H1 (cell line): ENCODE results near the gene LCN2. TPM values are rescaled to one million over a fixed set of nuclear protein-coding genes. Genes with fewer than 3 reads are reported as not detected.

Experiments
- CTCF ChIA-PET: fragments of 300-600 bp; sonication (Branson Sonifier 250); formaldehyde crosslinking; loops from one replicate; lab custom pipeline; 2021; ENCODE audit not compliant: partially characterized antibody; lab: Charles Lee
- POLR2A ChIA-PET: fragments of 300-600 bp; sonication (Branson Sonifier 250); formaldehyde crosslinking; loops from one replicate; lab custom pipeline; 2021; ENCODE audit warnings: inconsistent platforms; ENCODE audit not compliant: partially characterized antibody; lab: Charles Lee
- DNase-seq, 2 experiments: peaks; one replicate each; pipeline versions ENCODE4 v3.0.0 to v3.0.0-alpha.2; 2010 to 2022; ENCODE audit warnings: low spot score in 2 of 2, low read depth in 1 of 2, mixed read lengths in 1 of 2
- FAIRE-seq: peaks from 2 replicates; lab custom pipeline; 2011; peaks lifted over from hg19 to GRCh38; lab: Jason Lieb, UNC
- H2AFZ ChIP-seq: 2 replicates; pipeline ENCODE4 v1.8.1; 2012; ENCODE audit warnings: low read length, inconsistent platforms
- H2AK5ac ChIP-seq: 2 replicates; pipeline ENCODE4 v1.6.1; 2013; ENCODE audit warnings: low read depth, low read length
- H2BK120ac ChIP-seq: replicated peaks from 2 replicates; pipeline ENCODE3; 2013; ENCODE audit warnings: low read depth, low read length, inconsistent platforms
- H2BK12ac ChIP-seq: 2 replicates; pipeline ENCODE4 v1.6.1; 2013; ENCODE audit warnings: low read depth, low read length
- H2BK15ac ChIP-seq: 2 replicates; pipeline ENCODE4 v1.6.1; 2013; ENCODE audit warnings: low read length
- H2BK20ac ChIP-seq: 2 replicates; pipeline ENCODE4 v1.6.1; 2013; ENCODE audit warnings: low read length
- H2BK5ac ChIP-seq: 2 replicates; pipeline ENCODE4 v1.6.1; 2013; ENCODE audit warnings: low read depth, low read length
- H3K14ac ChIP-seq: 2 replicates; pipeline ENCODE4 v1.6.1; 2013; ENCODE audit warnings: inconsistent platforms; ENCODE audit not compliant: insufficient read length
- H3K18ac ChIP-seq: 2 replicates; pipeline ENCODE4 v1.6.1; 2013; ENCODE audit warnings: low read length; ENCODE audit errors: extremely low read depth
- H3K23ac ChIP-seq: 2 replicates; pipeline ENCODE4 v1.6.1; 2013; ENCODE audit warnings: inconsistent platforms; ENCODE audit not compliant: insufficient read length
- H3K23me2 ChIP-seq: 2 replicates; pipeline ENCODE4 v1.6.1; 2013; ENCODE audit warnings: low read depth, low read length
- H3K27ac ChIP-seq: 2 replicates; pipeline ENCODE4 v1.6.1; 2011; ENCODE audit warnings: low read depth, low read length, inconsistent platforms
- H3K27me3 ChIP-seq, 4 experiments: replicated peaks in 1 of 4; 1 replicate in 1 of 4; 2 replicates in 3 of 4; pipeline versions ENCODE4 v1.6.1 to v1.8.1; 2011 to 2013; ENCODE audit warnings: low read length in 3 of 4, mild to moderate bottlenecking in 3 of 4, inconsistent platforms in 2 of 4, mixed read lengths in 2 of 4, moderate library complexity in 1 of 4; ENCODE audit not compliant: control insufficient read depth in 3 of 4, insufficient read depth in 3 of 4; ENCODE audit errors: extremely low read depth in 1 of 4
- H3K36me3 ChIP-seq, 4 experiments: 2 replicates each; pipeline versions ENCODE4 v1.6.1 to v1.8.1; 2011 to 2013; ENCODE audit warnings: mild to moderate bottlenecking in 4 of 4, low read length in 3 of 4, moderate library complexity in 2 of 4, control low read depth in 1 of 4, inconsistent platforms in 1 of 4; ENCODE audit not compliant: insufficient read depth in 4 of 4, control insufficient read depth in 2 of 4
- H3K4ac ChIP-seq: replicated peaks from 2 replicates; pipeline ENCODE3; 2013; ENCODE audit warnings: low read length, low read depth, mixed read lengths, inconsistent platforms; ENCODE audit not compliant: insufficient read length
- H3K4me1 ChIP-seq, 4 experiments: replicated peaks in 1 of 4; 1 replicate in 1 of 4; 2 replicates in 3 of 4; pipeline versions ENCODE4 v1.6.1 to v1.8.1; 2011 to 2013; ENCODE audit warnings: low read length in 3 of 4, inconsistent platforms in 2 of 4, mixed read lengths in 1 of 4; ENCODE audit not compliant: insufficient read depth in 4 of 4, control insufficient read depth in 3 of 4
- H3K4me2 ChIP-seq, 2 experiments: 2 replicates each; pipeline versions ENCODE4 v1.6.1 to v1.8.1; 2011 to 2013; ENCODE audit warnings: low read depth in 2 of 2, low read length in 2 of 2, control low read depth in 1 of 2, inconsistent platforms in 1 of 2, mild to moderate bottlenecking in 1 of 2; ENCODE audit not compliant: insufficient read depth in 1 of 2
- H3K4me3 ChIP-seq, 4 experiments: fragments of 200-600, 300-600 bp in 1 of 4; sonication (generic), shearing (Covaris generic), sonication (Bioruptor Twin) in 1 of 4; 2 replicates each; pipeline versions ENCODE4 v1.5.1 to v1.8.1; 2011 to 2016; ENCODE audit warnings: low read length in 4 of 4, low read depth in 3 of 4, control low read depth in 2 of 4, inconsistent platforms in 2 of 4, mild to moderate bottlenecking in 2 of 4, mixed read lengths in 1 of 4, moderate library complexity in 1 of 4; ENCODE audit not compliant: insufficient read depth in 2 of 4; ENCODE audit errors: extremely low read depth in 1 of 4
- H3K56ac ChIP-seq: replicated peaks from 2 replicates; pipeline ENCODE3; 2013; ENCODE audit warnings: low read depth, mild to moderate bottlenecking, mixed read lengths, low read length, inconsistent platforms; ENCODE audit not compliant: insufficient read length
- H3K79me1 ChIP-seq: 2 replicates; pipeline ENCODE4 v1.6.1; 2013; ENCODE audit warnings: low read depth, low read length, control low read depth
- H3K79me2 ChIP-seq, 2 experiments: 2 replicates each; pipeline versions ENCODE4 v1.6.1 to v1.8.1; 2012 to 2013; ENCODE audit warnings: low read length in 2 of 2, mild to moderate bottlenecking in 2 of 2, inconsistent platforms in 1 of 2; ENCODE audit not compliant: insufficient read depth in 2 of 2, control insufficient read depth in 1 of 2
- H3K9ac ChIP-seq, 4 experiments: replicated peaks in 1 of 4; 1 replicate in 1 of 4; 2 replicates in 3 of 4; pipeline versions ENCODE4 v1.6.1 to v1.8.1; 2011 to 2013; ENCODE audit warnings: low read depth in 3 of 4, low read length in 3 of 4, control low read depth in 2 of 4, mild to moderate bottlenecking in 2 of 4, moderate library complexity in 2 of 4, inconsistent platforms in 1 of 4; ENCODE audit errors: extremely low read depth in 1 of 4
- H3K9me3 ChIP-seq, 2 experiments: 2 replicates each; pipeline versions ENCODE4 v1.6.1 to v1.8.1; 2012 to 2013; ENCODE audit warnings: mild to moderate bottlenecking in 2 of 2, moderate library complexity in 2 of 2, control low read depth in 1 of 2, inconsistent platforms in 1 of 2, low read depth in 1 of 2, low read length in 1 of 2, mixed read lengths in 1 of 2; ENCODE audit not compliant: insufficient read depth in 2 of 2
- H4K20me1 ChIP-seq, 2 experiments: replicated peaks in 1 of 2; 2 replicates each; pipeline versions ENCODE3 to v1.8.1; 2011 to 2013; ENCODE audit warnings: inconsistent platforms in 2 of 2, low read length in 2 of 2, mild to moderate bottlenecking in 1 of 2; ENCODE audit not compliant: insufficient read depth in 2 of 2, control insufficient read depth in 1 of 2
- H4K5ac ChIP-seq: 2 replicates; pipeline ENCODE4 v1.6.1; 2013; ENCODE audit warnings: low read length, low read depth, mixed read lengths, inconsistent platforms; ENCODE audit not compliant: insufficient read length
- H4K8ac ChIP-seq: 2 replicates; pipeline ENCODE4 v1.8.0; 2013; ENCODE audit warnings: mild to moderate bottlenecking, moderate library complexity, low read length, inconsistent platforms; ENCODE audit not compliant: insufficient read depth; ENCODE audit errors: extremely low read depth
- H4K91ac ChIP-seq: replicated peaks from 2 replicates; pipeline ENCODE3; 2013; ENCODE audit warnings: low read length, mixed read lengths, inconsistent platforms; ENCODE audit not compliant: insufficient read length
- CHD2 ChIP-seq: IDR thresholded peaks from 2 replicates; pipeline ENCODE4 v1.6.1; 2012; ENCODE audit warnings: low read length, improper control_type of control experiment
- CREB1 ChIP-seq: IDR thresholded peaks from 2 replicates; pipeline ENCODE4 v1.6.1; 2012; ENCODE audit warnings: inconsistent platforms
- E2F6 ChIP-seq: IDR thresholded peaks from 2 replicates; pipeline ENCODE4 v1.6.1; 2012; ENCODE audit warnings: inconsistent platforms
- HDAC2 ChIP-seq, 2 experiments: fragments of 300-600 bp in 1 of 2; sonication (generic) in 1 of 2; IDR thresholded peaks; 2 replicates each; pipeline ENCODE4 v1.6.1; 2011 to 2012; ENCODE audit warnings: low read depth in 2 of 2, low read length in 2 of 2, mild to moderate bottlenecking in 2 of 2, moderate library complexity in 2 of 2, borderline replicate concordance in 1 of 2, inconsistent platforms in 1 of 2
- MAFK ChIP-seq: IDR thresholded peaks from 2 replicates; pipeline ENCODE4 v1.6.1; 2012; ENCODE audit warnings: low read depth, mild to moderate bottlenecking, improper control_type of control experiment, low read length
- USF2 ChIP-seq: IDR thresholded peaks from 2 replicates; pipeline ENCODE4 v1.6.1; 2011; ENCODE audit warnings: low read length, improper control_type of control experiment
- WGBS, 2 experiments: shearing (Covaris generic) in 1 of 2; methylation state at CpG; one replicate each; pipeline versions ENCODE4 v1.1.6 to v1.1.7; 2013 to 2015; ENCODE audit warnings: low lambda C conversion rate in 2 of 2, mixed read lengths in 2 of 2, inconsistent platforms in 1 of 2, low coverage in 1 of 2, missing lambda C conversion rate in 1 of 2; ENCODE audit not compliant: insufficient replicate concordance in 2 of 2, insufficient coverage in 1 of 2, insufficient read length in 1 of 2; ENCODE audit errors: extremely low coverage in 1 of 2, missing lambda C conversion rate in 1 of 2; 5-methylcytosine and 5-hydroxymethylcytosine counted together
- polyA plus RNA-seq, 7 experiments: library from polyadenylated mRNA; depleted of rRNA in 3 of 7; stranded (reverse) in 5 of 7; unstranded in 2 of 7; fragments of >200 nt in 5 of 7; fragments of 200-250 nt in 2 of 7; gene quantifications; 1 replicate in 5 of 7; 2 replicates in 1 of 7; 4 replicates in 1 of 7; pipeline versions ENCODE4 v1.2.1 to v1.2.3, GENCODE V29; 2011 to 2013; ENCODE audit warnings: missing spikeins in 2 of 7, mixed read lengths in 2 of 7
- total RNA-seq: library from RNA; stranded (reverse); fragmentation: NEBNext Ultra II Directional; extraction: Animal tissue kit (Norgen Biotek cat#: 25700); gene quantifications from 2 replicates; pipeline ENCODE4 v1.2.1, GENCODE V29; 2021

The LCN2 gene
- total and polyA plus RNA-seq, 2 of the 8 experiments (the other 6 are each of a cell fraction or from before 2014, with no cell fraction given), result 1.1 to 1.6 TPM

- no peak for FAIRE-seq
- H2BK12ac ChIP-seq, result 0 out of 2 replicates have a peak overlapping the region, but pooled peaks have one; percentile 50
- ChIA-PET POLR2A (interaction anchor here (0.7 to 2.2 kb wide), 2 partner anchors 10 to 550 kb away, joined by 3 to 10 read pairs; no protein-coding TSS in a partner anchor), CTCF (interaction anchor here (1.1 to 1.2 kb wide), 2 partner anchors 21 to 31 kb away, joined by 4 read pairs; no protein-coding TSS in a partner anchor)
- no peak overlapping the region for H3K14ac ChIP-seq
- 0 out of 2 replicates have a peak overlapping the region, but pooled peaks have one; percentile 61 for H2BK20ac ChIP-seq
- no peaks in the 10 kb centered on the region for H3K9me3 ChIP-seq
- no peak overlapping the region for H3K4me3 ChIP-seq
- H3K23ac ChIP-seq, result no peak overlapping the region
- H2BK5ac ChIP-seq, result no peak overlapping the region
- no peak for TF ChIP-seq USF2
- no peak for TF ChIP-seq CREB1
- no peak for TF ChIP-seq MAFK
- TF ChIP-seq E2F6, result no peak
- no peak for TF ChIP-seq CHD2
- TF ChIP-seq HDAC2 (IDR thresholded peaks at IDR 0.05; ENCODE audit: borderline replicate concordance in 1 of 2, low read depth in 2 of 2, low read length in 2 of 2), result no peak
- no peak overlapping the region for H3K4ac ChIP-seq
- H3K9ac ChIP-seq, result no peak overlapping the region
- H3K18ac ChIP-seq, result no peak overlapping the region
- H3K4me1 ChIP-seq, result peaks cover 0 to 8% (median 3%) of the 10 kb centered on the region in 4 experiments; a peak in 5 of 7 replicates
- H3K56ac ChIP-seq, result no peak overlapping the region
- DNase-seq, result no peak
- no peak overlapping the region for H2BK15ac ChIP-seq
- H4K5ac ChIP-seq, result no peak overlapping the region
- no peaks in the 10 kb centered on the region for H3K79me1 ChIP-seq
- no peaks in the 10 kb centered on the region for H4K20me1 ChIP-seq
- no peak overlapping the region for H2AFZ ChIP-seq
- no peak overlapping the region for H4K91ac ChIP-seq
- H3K23me2 ChIP-seq, result no peaks in the 10 kb centered on the region
- 75% methylated on average over 4 of the region's 5 CpGs; no CpG with 5 or more reads in 1 of the 2 experiments for whole genome bisulfite sequencing, 2 experiments
- no peaks in the 10 kb centered on the region for H3K36me3 ChIP-seq
- no peak overlapping the region for H2BK120ac ChIP-seq
- H2AK5ac ChIP-seq, result no peak overlapping the region
- H3K79me2 ChIP-seq, result no peaks in the 10 kb centered on the region
- H3K27ac ChIP-seq, result no peak overlapping the region
- no peaks in the 10 kb centered on the region; a peak in 2 of 7 replicates for H3K27me3 ChIP-seq
- peak overlapping the region; percentile 17; the same call in 1 of the 2 replicates for H4K8ac ChIP-seq
- H3K4me2 ChIP-seq, result no peak overlapping the region
Measured at GRCh38 chr9:128148509-128149000, 698 bp upstream of the LCN2 start.
